ENCODE results near the gene KCNA5.

Gene KCNA5

DNA sequence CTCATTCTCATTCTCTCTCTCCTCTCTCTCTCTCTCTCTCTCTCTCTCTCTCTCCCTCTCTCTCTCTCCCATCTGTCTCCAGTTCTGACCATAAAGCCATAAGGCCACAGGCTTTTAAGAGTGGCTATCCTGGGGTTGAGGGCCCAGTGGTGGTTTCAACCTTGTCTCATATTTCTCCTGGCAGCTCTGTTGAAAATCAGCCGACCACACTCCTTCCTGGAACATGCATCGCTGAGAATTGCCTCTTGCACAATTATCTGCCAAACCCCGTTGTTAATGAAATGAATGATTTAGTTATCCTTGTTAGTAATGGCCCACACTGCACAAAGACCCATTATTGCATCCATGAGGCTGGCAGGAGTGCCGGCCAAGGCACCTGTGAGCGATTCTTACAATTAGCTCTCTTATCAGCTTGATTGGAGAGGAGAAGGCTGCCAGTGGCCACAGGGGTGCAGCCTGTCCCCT is 30.4 kb upstream of the KCNA5 start:
- Histone ChIP-seq H3K27ac (ENCODE audit: insufficient read depth, low read depth, low read length, poor library complexity, severe bottlenecking) (no peak overlapping the region), H3K36me3 (ENCODE audit: control insufficient read depth, insufficient read depth, low read length) (no peaks in the 10 kb centered on the region), H3K4me1 (ENCODE audit: control insufficient read depth, insufficient read depth, low read length) (no peaks in the 10 kb centered on the region), H3K4me3 (ENCODE audit: insufficient read depth, low read depth, low read length) (no peak overlapping the region), H3K9me3 (ENCODE audit: control insufficient read depth, low read length) (no peaks in the 10 kb centered on the region), H3K27me3 (ENCODE audit: control insufficient read depth, insufficient read depth, low read length, poor library complexity, severe bottlenecking) (no peaks in the 10 kb centered on the region)
- WGBS, 2 experiments = 90 to 91% methylated on average over 4 to 5 of the region's 5 CpGs

DNA sequence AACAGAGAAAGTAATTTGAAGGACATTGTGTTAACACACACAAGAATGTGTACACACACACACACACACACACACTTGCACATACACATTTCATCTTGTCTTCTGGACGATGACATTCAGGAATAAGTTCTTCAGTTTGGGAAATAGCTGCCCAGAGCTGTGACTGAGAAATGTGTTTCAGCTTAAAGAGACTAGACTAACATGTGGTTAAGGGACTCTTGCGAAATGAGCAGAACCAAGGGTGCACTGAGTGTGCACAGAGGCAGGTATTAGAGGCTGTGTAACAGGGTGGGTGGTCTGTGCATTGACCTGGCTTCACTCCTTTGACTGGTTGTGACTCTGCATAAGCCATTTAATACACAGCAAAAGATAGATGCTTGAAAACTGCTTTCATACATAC is 29.4 kb upstream of the KCNA5 start:
- Histone ChIP-seq H3K4me1 (ENCODE audit: control insufficient read depth, insufficient read depth, low read length) (no peaks in the 10 kb centered on the region), H3K27me3 (ENCODE audit: control insufficient read depth, insufficient read depth, low read length, poor library complexity, severe bottlenecking) (no peaks in the 10 kb centered on the region), H3K36me3 (ENCODE audit: control insufficient read depth, insufficient read depth, low read length) (no peaks in the 10 kb centered on the region), H3K4me3 (ENCODE audit: insufficient read depth, low read depth, low read length) (no peak overlapping the region), H3K27ac (ENCODE audit: insufficient read depth, low read depth, low read length, poor library complexity, severe bottlenecking) (no peak overlapping the region), H3K9me3 (ENCODE audit: control insufficient read depth, low read length) (no peaks in the 10 kb centered on the region)
- 93 to 96% methylated on average over 2 of the region's 2 CpGs for WGBS, 2 experiments

GRCh38 chr12:5015711-5016492 is 27.8 kb upstream of the KCNA5 start:
- H3K27ac ChIP-seq (ENCODE audit: insufficient read depth, low read depth, low read length, poor library complexity, severe bottlenecking) = no peak overlapping the region
- H3K4me3 ChIP-seq (ENCODE audit: insufficient read depth, low read depth, low read length) = no peak overlapping the region
- no peaks in the 10 kb centered on the region for H3K36me3 ChIP-seq (ENCODE audit: control insufficient read depth, insufficient read depth, low read length)
- H3K4me1 ChIP-seq (ENCODE audit: control insufficient read depth, insufficient read depth, low read length) = no peaks in the 10 kb centered on the region
- H3K27me3 ChIP-seq (ENCODE audit: control insufficient read depth, insufficient read depth, low read length, poor library complexity, severe bottlenecking) = no peaks in the 10 kb centered on the region
- 93 to 94% methylated on average over 12 of the region's 12 CpGs for WGBS, 2 experiments
- no peaks in the 10 kb centered on the region for H3K9me3 ChIP-seq (ENCODE audit: control insufficient read depth, low read length)

- H3K27me3 ChIP-seq (ENCODE audit: control insufficient read depth, insufficient read depth, low read length, poor library complexity, severe bottlenecking) = no peaks in the 10 kb centered on the region
- H3K36me3 ChIP-seq (ENCODE audit: control insufficient read depth, insufficient read depth, low read length) = no peaks in the 10 kb centered on the region
- 94 to 95% methylated on average over 5 of the region's 5 CpGs for WGBS, 2 experiments
Observed at GRCh38 chr12:5016526-5016925, 27.2 kb upstream of the KCNA5 start.

DNA sequence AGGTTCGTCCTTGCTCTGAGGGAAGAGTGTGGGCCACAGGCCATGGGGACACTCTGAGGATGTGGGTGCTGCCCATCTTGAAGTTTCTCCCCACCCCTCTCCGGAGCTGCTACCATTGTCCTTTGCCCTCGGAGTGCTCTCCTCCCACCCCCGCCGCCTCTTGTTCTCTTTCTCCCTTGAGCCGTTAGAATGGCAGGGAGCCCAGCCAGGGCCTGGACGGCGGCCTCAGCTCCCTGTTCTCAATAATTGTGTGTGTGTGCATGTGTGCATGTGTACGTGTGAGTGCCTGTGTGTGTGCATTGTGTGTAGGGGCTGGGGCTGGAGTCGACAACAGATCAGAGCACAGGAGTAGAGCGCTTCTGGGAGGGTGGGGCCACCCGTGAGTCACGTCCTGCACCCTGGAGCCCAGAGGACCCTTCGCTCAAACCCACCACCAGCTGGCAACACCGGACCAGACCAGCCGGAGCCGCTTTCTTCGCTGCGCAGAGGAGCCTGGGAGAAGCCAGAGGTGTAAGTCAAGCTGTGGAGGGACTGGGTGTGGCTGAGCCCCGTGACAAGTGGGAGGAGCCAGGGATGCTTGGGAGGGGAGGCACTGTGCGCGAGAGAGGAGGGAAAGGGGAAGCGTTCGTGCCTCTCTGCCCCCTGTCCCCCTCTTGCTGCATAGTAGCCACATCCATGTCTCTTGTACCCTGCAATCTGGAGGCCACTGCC is 25.9 kb upstream of the KCNA5 start:
- H3K9me3 ChIP-seq (ENCODE audit: control insufficient read depth, low read length) = no peaks in the 10 kb centered on the region
- H3K4me3 ChIP-seq (ENCODE audit: insufficient read depth, low read depth, low read length) = no peak overlapping the region
- no peaks in the 10 kb centered on the region for H3K4me1 ChIP-seq (ENCODE audit: control insufficient read depth, insufficient read depth, low read length)
- H3K27me3 ChIP-seq (ENCODE audit: control insufficient read depth, insufficient read depth, low read length, poor library complexity, severe bottlenecking) = no peaks in the 10 kb centered on the region
- 87 to 88% methylated on average over 23 to 24 of the region's 24 CpGs for WGBS, 2 experiments
- H3K27ac ChIP-seq (ENCODE audit: insufficient read depth, low read depth, low read length, poor library complexity, severe bottlenecking) = no peak overlapping the region
- no peaks in the 10 kb centered on the region for H3K36me3 ChIP-seq (ENCODE audit: control insufficient read depth, insufficient read depth, low read length)

More at GRCh38 chr12:5016526-5016925, 27.2 kb upstream of the KCNA5 start:
- no peaks in the 10 kb centered on the region for H3K9me3 ChIP-seq (ENCODE audit: control insufficient read depth, low read length)
- H3K4me1 ChIP-seq (ENCODE audit: control insufficient read depth, insufficient read depth, low read length) = no peaks in the 10 kb centered on the region
- no peak overlapping the region for H3K27ac ChIP-seq (ENCODE audit: insufficient read depth, low read depth, low read length, poor library complexity, severe bottlenecking)
- H3K4me3 ChIP-seq (ENCODE audit: insufficient read depth, low read depth, low read length) = no peak overlapping the region

DNA sequence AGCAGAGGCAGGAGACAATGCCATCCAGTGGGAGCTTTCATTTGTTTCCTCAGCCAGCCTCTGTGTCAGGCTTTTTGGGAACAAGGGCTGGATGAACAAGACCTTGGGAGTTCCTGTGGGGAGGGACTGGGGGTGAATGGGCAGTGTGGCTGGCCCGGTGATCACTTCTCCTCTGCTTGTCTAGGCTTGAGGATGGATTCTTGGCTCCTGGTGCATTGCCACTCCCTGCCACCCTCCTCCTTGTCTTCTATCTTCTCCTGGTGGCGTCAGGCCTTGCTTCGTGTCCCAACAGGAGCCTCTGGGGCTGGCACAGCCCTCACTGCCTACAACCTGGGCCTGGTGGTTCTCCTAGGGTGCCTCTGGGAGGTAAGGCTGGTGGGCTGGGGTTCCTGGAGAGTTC is 25.0 kb upstream of the KCNA5 start:
- WGBS, 2 experiments = 72 to 79% methylated on average over 3 of the region's 3 CpGs
- no peaks in the 10 kb centered on the region for H3K27me3 ChIP-seq (ENCODE audit: control insufficient read depth, insufficient read depth, low read length, poor library complexity, severe bottlenecking)
- no peak overlapping the region for H3K27ac ChIP-seq (ENCODE audit: insufficient read depth, low read depth, low read length, poor library complexity, severe bottlenecking)

DNA sequence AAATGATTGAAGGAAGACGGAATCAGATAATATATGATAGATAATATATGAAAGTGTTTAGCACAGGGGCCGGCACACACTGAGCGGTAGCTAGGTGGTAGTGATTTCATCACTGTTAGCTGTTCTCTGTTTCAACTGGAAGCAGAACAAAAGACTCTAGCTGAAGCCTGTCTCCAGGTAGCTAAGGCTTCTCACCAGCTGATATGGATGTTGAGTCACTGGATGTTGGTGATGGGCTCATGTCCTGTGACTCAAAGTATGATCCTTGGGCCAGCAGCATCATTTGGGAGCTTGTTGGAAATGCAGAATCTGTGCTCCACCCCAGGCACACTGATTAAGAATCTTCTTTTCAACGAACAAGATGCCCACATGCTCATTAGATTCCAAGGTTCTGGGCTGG is 21.7 kb upstream of the KCNA5 start:
- 92 to 95% methylated on average over 4 of the region's 4 CpGs for WGBS, 2 experiments
- Histone ChIP-seq H3K27me3 (ENCODE audit: control insufficient read depth, insufficient read depth, low read length, poor library complexity, severe bottlenecking) (no peaks in the 10 kb centered on the region), H3K4me1 (ENCODE audit: control insufficient read depth, insufficient read depth, low read length) (peaks cover 2% of the 10 kb centered on the region), H3K4me3 (ENCODE audit: insufficient read depth, low read depth, low read length) (no peak overlapping the region), H3K27ac (ENCODE audit: insufficient read depth, low read depth, low read length, poor library complexity, severe bottlenecking) (no peak overlapping the region), H3K9me3 (ENCODE audit: control insufficient read depth, low read length) (no peaks in the 10 kb centered on the region), H3K36me3 (ENCODE audit: control insufficient read depth, insufficient read depth, low read length) (no peaks in the 10 kb centered on the region)

More for the DNA sequence above, 25.0 kb upstream of the KCNA5 start:
- no peak overlapping the region for H3K4me3 ChIP-seq (ENCODE audit: insufficient read depth, low read depth, low read length)
- no peaks in the 10 kb centered on the region for H3K36me3 ChIP-seq (ENCODE audit: control insufficient read depth, insufficient read depth, low read length)
- no peaks in the 10 kb centered on the region for H3K4me1 ChIP-seq (ENCODE audit: control insufficient read depth, insufficient read depth, low read length)
- no peaks in the 10 kb centered on the region for H3K9me3 ChIP-seq (ENCODE audit: control insufficient read depth, low read length)

GRCh38 chr12:5022465-5023061 is 21.1 kb upstream of the KCNA5 start:
- H3K27me3 ChIP-seq (ENCODE audit: control insufficient read depth, insufficient read depth, low read length, poor library complexity, severe bottlenecking) = no peaks in the 10 kb centered on the region
- WGBS, 2 experiments = 29 to 31% methylated on average over 12 of the region's 12 CpGs
- no peaks in the 10 kb centered on the region for H3K9me3 ChIP-seq (ENCODE audit: control insufficient read depth, low read length)
- H3K27ac ChIP-seq (ENCODE audit: insufficient read depth, low read depth, low read length, poor library complexity, severe bottlenecking) = no peak overlapping the region
- H3K4me1 ChIP-seq (ENCODE audit: control insufficient read depth, insufficient read depth, low read length) = peaks cover 8% of the 10 kb centered on the region
- H3K36me3 ChIP-seq (ENCODE audit: control insufficient read depth, insufficient read depth, low read length) = no peaks in the 10 kb centered on the region
- H3K4me3 ChIP-seq (ENCODE audit: insufficient read depth, low read depth, low read length) = no peak overlapping the region

DNA sequence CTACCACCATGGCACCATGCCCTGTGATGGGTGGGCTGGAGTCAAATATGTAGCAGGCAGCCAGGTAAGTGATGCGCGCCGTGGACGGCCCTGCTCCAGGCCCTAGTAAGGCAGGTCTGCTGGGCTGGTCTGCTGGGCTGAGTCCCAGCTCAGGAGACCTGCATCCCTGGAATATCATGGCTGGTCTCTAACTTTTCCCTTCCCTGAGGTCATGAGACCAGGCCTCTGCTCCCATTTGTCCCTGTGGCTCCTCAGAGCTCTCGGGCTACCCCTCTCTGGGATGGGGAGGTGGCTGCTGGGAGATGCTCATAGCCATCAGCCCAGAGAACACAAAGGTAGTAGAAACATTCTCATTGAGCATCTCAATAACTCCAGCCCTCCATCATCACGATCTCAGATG is 19.8 kb upstream of the KCNA5 start:
- Histone ChIP-seq H3K36me3 (ENCODE audit: control insufficient read depth, insufficient read depth, low read length) (no peaks in the 10 kb centered on the region), H3K27me3 (ENCODE audit: control insufficient read depth, insufficient read depth, low read length, poor library complexity, severe bottlenecking) (no peaks in the 10 kb centered on the region), H3K27ac (ENCODE audit: insufficient read depth, low read depth, low read length, poor library complexity, severe bottlenecking) (no peak overlapping the region), H3K4me3 (ENCODE audit: insufficient read depth, low read depth, low read length) (no peak overlapping the region), H3K4me1 (ENCODE audit: control insufficient read depth, insufficient read depth, low read length) (peaks cover 13% of the 10 kb centered on the region), H3K9me3 (ENCODE audit: control insufficient read depth, low read length) (no peaks in the 10 kb centered on the region)
- WGBS, 2 experiments = 92 to 100% methylated on average over 6 of the region's 6 CpGs

DNA sequence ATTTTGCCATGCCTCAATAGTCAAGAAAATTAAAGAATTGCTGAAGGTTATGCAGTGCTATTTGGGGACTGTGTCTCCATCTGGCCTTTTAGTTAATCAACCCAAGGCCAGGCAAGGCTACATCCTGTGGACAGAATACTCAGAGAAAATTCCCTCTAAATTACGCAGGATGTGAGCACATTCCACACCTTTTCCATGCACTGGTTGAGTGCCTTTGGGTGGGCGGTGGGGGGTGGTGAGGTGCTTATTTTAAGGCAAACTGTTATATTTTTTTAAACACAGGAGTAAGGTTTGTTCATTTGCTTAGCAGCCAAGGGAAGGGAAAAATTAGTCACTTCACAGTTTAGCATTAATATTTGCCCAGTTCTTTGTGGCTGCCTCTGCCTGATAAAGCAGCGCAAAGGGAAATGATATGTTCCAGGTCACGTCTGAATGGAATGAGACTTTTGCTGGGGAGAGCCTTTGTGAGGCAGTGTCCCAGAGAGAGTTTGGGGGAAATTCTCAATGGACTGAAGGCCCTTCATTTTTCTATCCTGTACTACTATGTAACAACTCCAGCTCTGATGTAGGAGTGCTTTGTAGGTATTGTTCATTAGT is 17.2 kb upstream of the KCNA5 start:
- no peak overlapping the region for H3K27ac ChIP-seq (ENCODE audit: insufficient read depth, low read depth, low read length, poor library complexity, severe bottlenecking)
- no peaks in the 10 kb centered on the region for H3K36me3 ChIP-seq (ENCODE audit: control insufficient read depth, insufficient read depth, low read length)
- 94 to 96% methylated on average over 4 of the region's 4 CpGs for WGBS, 2 experiments
- no peak overlapping the region for H3K4me3 ChIP-seq (ENCODE audit: insufficient read depth, low read depth, low read length)
- H3K9me3 ChIP-seq (ENCODE audit: control insufficient read depth, low read length) = no peaks in the 10 kb centered on the region
- H3K4me1 ChIP-seq (ENCODE audit: control insufficient read depth, insufficient read depth, low read length) = peaks cover 13% of the 10 kb centered on the region
- H3K27me3 ChIP-seq (ENCODE audit: control insufficient read depth, insufficient read depth, low read length, poor library complexity, severe bottlenecking) = no peaks in the 10 kb centered on the region

All from ectodermal cell (in vitro differentiated cells).